BJ (cell line): Measurements from ENCODE around the gene CALD1. TPM values are rescaled to one million over a fixed set of nuclear protein-coding genes. Genes with fewer than 3 reads are reported as not detected.

Experiments used
- CTCF ChIA-PET: fragments of 350-600 bp; formaldehyde crosslinking; extraction: SDS; loops from one replicate; lab custom pipeline; 2021; ENCODE audit warnings: antibody characterized with exemption, inconsistent platforms; lab: Yijun Ruan, JAX
- POLR2A ChIA-PET: fragments of 300-600 bp; sonication (Branson Sonifier 250); formaldehyde crosslinking; extraction: SDS; loops from one replicate; lab custom pipeline; 2021; ENCODE audit warnings: antibody characterized with exemption; lab: Charles Lee
- DNase-seq: peaks from one replicate; pipeline ENCODE4 v3.0.0-alpha.2; 2011; ENCODE audit warnings: low read depth
- H3K27me3 ChIP-seq: 2 replicates; pipeline ENCODE4 v1.6.0; 2011; ENCODE audit warnings: low read length; ENCODE audit not compliant: control insufficient read depth, insufficient read depth
- H3K36me3 ChIP-seq: 2 replicates; pipeline ENCODE4 v1.5.1; 2011; ENCODE audit warnings: low read length; ENCODE audit not compliant: control insufficient read depth, insufficient read depth
- H3K4me3 ChIP-seq: 2 replicates; pipeline ENCODE4 v1.5.1; 2011; ENCODE audit warnings: low read depth, mild to moderate bottlenecking, control low read depth, low read length
- polyA plus RNA-seq: library from polyadenylated mRNA; depleted of rRNA; stranded (reverse); fragments of >200 nt; gene quantifications from 2 replicates; pipeline ENCODE4 v1.2.3, GENCODE V29; 2011
- TF ChIP-seq, protein P1 (sequence below): IDR thresholded peaks from 2 replicates; pipeline ENCODE4 v1.5.1; 2011; ENCODE audit warnings: low read depth, mild to moderate bottlenecking, control low read depth, inconsistent platforms, low read length, moderate library complexity; ENCODE audit not compliant: insufficient read depth

The CALD1 gene
- polyA plus RNA-seq, 1 experiment = 1,629 TPM

DNA sequence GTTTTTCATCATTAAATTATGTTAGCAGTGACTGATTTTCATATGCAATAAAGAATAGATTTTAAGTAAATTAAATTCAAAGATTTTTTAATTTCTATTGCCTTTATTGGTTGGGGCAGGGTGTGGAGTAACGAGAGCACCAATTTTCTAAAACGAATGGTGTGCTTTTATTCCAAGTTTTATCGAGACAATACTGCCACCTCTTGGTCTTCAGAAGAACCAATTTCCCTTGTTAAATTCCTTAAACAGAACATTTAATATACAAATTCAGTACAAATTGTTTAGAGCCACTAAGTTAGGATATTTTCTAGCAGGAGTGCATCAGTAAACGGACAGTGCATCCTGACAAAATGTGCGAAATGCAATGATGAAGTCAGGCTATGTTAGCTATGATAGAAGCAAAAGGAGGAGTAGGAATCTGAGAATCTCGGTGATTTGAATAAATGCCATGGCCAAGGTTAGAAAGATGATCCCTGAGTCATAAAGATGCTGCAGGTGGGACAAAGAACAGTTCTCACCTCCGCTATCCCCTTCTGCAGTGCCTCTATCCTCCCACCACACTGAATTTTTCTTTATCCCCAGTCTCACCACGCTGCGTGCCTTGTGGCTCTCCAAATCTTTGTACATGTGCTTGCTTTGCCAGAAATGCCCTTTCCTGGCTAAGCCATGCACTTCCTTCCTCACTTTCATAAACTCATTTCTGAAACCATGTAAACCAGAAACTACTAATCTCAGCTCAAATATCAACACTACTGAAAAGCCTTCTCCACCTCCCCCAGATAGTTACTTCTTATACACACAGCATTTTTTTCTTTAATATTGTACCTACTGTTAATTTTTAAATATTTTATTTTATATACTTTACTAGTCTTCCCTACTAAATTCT lies 175.0 kb downstream of the CALD1 start:
- Histone ChIP-seq H3K27me3 (no peaks in the 10 kb centered on the region), H3K36me3 (peaks cover 39% of the 10 kb centered on the region), H3K4me3 (no peak overlapping the region)
- CTCF ChIA-PET = interaction anchor here (0.6 to 1.9 kb wide), 5 partner anchors 9 to 264 kb away, joined by 3 to 9 read pairs (median 3); no protein-coding TSS in a partner anchor
- POLR2A ChIA-PET = no interaction called here
- TF ChIP-seq, protein P1, sequence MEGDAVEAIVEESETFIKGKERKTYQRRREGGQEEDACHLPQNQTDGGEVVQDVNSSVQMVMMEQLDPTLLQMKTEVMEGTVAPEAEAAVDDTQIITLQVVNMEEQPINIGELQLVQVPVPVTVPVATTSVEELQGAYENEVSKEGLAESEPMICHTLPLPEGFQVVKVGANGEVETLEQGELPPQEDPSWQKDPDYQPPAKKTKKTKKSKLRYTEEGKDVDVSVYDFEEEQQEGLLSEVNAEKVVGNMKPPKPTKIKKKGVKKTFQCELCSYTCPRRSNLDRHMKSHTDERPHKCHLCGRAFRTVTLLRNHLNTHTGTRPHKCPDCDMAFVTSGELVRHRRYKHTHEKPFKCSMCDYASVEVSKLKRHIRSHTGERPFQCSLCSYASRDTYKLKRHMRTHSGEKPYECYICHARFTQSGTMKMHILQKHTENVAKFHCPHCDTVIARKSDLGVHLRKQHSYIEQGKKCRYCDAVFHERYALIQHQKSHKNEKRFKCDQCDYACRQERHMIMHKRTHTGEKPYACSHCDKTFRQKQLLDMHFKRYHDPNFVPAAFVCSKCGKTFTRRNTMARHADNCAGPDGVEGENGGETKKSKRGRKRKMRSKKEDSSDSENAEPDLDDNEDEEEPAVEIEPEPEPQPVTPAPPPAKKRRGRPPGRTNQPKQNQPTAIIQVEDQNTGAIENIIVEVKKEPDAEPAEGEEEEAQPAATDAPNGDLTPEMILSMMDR = peak; percentile 36
- no peak for DNase-seq

GRCh38 chr7:134957005-134957404 lies 177.6 kb downstream of the CALD1 start:
- DNase-seq = no peak
- TF ChIP-seq, protein P1 = no peak
- Histone ChIP-seq H3K36me3 (peaks cover 32% of the 10 kb centered on the region), H3K27me3 (no peaks in the 10 kb centered on the region), H3K4me3 (no peak overlapping the region)
- POLR2A ChIA-PET = interaction anchor here (0.6 kb wide), 1 partner anchor 254 kb away, joined by 9 read pairs; no protein-coding TSS in a partner anchor
- CTCF ChIA-PET = interaction anchor here (1.2 kb wide), 1 partner anchor 267 kb away, joined by 5 read pairs; no protein-coding TSS in a partner anchor

DNA sequence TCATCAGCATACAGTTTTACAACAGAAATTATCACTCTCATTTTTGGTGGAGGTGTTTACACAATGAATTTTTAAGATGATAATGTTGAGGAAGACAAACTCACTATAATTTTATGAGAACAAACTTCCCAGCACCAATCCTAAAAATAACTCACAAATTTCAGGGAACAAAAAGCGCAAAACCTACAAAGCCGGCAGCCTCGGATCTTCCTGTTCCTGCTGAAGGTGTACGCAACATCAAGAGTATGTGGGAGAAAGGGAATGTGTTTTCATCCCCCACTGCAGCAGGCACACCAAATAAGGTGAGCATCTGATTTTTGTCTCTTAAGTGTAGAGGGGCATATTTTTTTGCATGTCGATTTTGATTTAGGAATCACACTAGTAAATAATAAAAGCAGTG lies 180.4 kb downstream of the CALD1 start:
- no peaks in the 10 kb centered on the region for H3K27me3 ChIP-seq
- DNase-seq = no peak
- peaks cover 31% of the 10 kb centered on the region for H3K36me3 ChIP-seq
- ChIA-PET CTCF (interaction anchor here (0.7 to 1.3 kb wide), 2 partner anchors 32 to 269 kb away, joined by 3 read pairs; no protein-coding TSS in a partner anchor), POLR2A (no interaction called here)
- no peak overlapping the region for H3K4me3 ChIP-seq
- TF ChIP-seq, protein P1 = no peak

GRCh38 chr7:134962270-134962780 lies 182.9 kb downstream of the CALD1 start:
- TF ChIP-seq, protein P1 = peak; percentile 17; the same call in 1 of the 2 replicates
- CTCF ChIA-PET = interaction anchor here (0.6 kb wide), 1 partner anchor 65 kb away, joined by 3 read pairs; no protein-coding TSS in a partner anchor
- no peak for DNase-seq
- Histone ChIP-seq H3K36me3 (peaks cover 39% of the 10 kb centered on the region), H3K4me3 (no peak overlapping the region), H3K27me3 (no peaks in the 10 kb centered on the region)
- POLR2A ChIA-PET = no interaction called here

DNA sequence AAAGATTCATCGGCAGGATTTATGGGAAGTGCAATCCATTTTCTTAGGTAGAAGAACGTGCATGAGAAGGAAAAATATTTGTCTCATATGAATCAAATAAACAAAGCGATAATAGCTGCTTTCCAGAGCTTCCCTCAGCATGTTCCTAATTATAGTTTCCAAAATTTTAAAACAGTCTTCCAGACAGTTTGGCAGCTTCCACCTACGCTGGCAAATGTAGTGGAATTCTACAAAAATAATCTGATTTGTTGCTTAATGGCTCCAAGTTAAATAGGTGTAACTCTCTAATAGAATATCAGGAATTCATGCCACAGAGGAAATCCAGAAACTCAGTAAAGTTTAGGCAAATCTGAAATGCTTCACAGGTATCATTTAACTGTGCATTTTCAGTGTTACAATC lies 183.6 kb downstream of the CALD1 start:
- no peak for DNase-seq
- TF ChIP-seq, protein P1 = no peak
- Histone ChIP-seq H3K36me3 (peaks cover 38% of the 10 kb centered on the region), H3K4me3 (no peak overlapping the region), H3K27me3 (no peaks in the 10 kb centered on the region)
- POLR2A ChIA-PET = no interaction called here
- CTCF ChIA-PET = no interaction called here
